GM10248 (cell line): ENCODE data around the gene PC.
"Not testable (repeated sequence)": the region's sequence is repeated elsewhere in the genome, so short reads cannot be mapped to it uniquely, and the experiment has no call there.

Source experiments
- CTCF ChIA-PET: fragments of 300-600 bp; sonication (Branson Sonifier 250); formaldehyde crosslinking; extraction: SDS; loops from one replicate; lab custom pipeline; 2021; ENCODE audit warnings: antibody characterized with exemption; lab: Yijun Ruan, JAX
- POLR2A ChIA-PET: fragments of 350-650 bp; sonication (Branson Sonifier 250); formaldehyde crosslinking; extraction: SDS; loops from one replicate; lab custom pipeline; 2020; ENCODE audit warnings: antibody characterized with exemption; lab: Yijun Ruan, JAX
- DNase-seq: peaks from one replicate; pipeline ENCODE4 v3.0.0; 2012; ENCODE audit errors: extremely low spot score
- TF ChIP-seq, protein P1 (sequence below): IDR thresholded peaks from 2 replicates; pipeline ENCODE4 v1.5.1; 2012; ENCODE audit warnings: mild to moderate bottlenecking, low read depth; ENCODE audit errors: extremely low read depth, missing control alignments, control extremely low read depth

Gene PC

DNA sequence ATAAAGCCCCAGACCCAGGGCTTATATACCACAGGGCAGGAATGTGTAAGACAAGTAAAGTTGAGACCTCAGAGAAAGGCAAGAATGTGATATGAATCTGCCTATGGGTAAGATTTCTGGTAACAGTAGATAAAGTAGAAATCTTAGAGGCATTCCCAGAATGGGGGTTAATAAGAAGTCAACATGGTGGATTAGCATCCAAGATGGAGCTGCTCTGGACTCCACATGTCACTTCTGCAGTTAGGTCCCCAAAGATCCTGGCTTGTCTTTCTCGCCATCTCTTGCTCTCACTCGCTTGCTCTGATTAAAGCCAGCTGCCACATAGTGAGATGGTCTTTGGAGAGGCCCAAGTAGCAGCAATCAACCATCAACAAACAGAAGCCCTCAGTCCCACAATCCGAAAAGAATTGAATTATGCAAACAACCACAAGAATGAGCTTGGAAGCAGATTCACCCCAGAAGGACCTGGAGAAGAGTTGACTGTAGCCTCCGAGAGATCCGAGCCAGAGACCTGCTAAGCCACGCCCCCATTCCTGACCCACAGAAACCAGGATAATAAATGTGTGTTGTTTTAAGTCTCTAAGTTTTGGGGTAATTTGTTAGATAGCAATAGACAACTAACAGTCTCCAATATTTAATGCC is 11.5 kb upstream of the PC start:
- TF ChIP-seq, protein P1, sequence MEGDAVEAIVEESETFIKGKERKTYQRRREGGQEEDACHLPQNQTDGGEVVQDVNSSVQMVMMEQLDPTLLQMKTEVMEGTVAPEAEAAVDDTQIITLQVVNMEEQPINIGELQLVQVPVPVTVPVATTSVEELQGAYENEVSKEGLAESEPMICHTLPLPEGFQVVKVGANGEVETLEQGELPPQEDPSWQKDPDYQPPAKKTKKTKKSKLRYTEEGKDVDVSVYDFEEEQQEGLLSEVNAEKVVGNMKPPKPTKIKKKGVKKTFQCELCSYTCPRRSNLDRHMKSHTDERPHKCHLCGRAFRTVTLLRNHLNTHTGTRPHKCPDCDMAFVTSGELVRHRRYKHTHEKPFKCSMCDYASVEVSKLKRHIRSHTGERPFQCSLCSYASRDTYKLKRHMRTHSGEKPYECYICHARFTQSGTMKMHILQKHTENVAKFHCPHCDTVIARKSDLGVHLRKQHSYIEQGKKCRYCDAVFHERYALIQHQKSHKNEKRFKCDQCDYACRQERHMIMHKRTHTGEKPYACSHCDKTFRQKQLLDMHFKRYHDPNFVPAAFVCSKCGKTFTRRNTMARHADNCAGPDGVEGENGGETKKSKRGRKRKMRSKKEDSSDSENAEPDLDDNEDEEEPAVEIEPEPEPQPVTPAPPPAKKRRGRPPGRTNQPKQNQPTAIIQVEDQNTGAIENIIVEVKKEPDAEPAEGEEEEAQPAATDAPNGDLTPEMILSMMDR, result no peak
- ChIA-PET POLR2A (no interaction called here), CTCF (no interaction called here)
- no peak for DNase-seq

DNA sequence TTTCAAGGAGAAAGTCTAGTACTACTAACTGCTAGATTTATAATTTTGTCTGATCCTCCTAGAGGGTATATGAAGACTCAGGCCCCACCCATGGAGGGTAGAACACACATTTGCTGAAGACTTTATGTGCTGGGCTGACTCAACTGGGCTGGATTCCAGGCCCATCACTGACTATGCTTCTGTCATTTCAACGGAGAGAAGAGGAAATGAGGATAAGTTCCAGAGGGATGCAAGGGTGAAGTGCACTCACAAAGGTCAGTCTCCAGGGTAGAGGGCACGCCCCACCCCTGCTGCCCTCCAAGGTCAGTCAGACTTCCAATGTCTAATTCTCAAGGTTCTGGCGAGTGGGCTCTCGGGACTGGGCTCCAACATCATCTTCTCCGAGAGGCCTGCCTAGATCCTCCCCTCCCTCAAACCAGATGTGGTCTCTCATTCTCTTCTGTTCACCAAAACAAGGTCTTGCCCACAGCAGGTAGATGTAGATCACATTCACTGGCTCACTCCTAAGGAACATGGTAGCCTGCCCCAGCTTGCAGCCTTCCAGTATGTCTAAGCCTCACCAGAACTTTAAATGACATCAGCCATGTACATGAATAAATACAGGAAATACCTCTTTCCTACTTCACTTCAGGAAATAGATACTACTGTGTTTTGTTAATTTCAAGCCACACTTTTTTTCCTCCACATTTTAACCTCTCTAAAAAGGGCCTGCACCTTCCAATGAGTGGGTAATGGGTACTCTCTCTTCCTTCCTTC is 9.7 kb upstream of the PC start:
- no peak for DNase-seq
- TF ChIP-seq, protein P1, result no peak
- ChIA-PET CTCF (no interaction called here), POLR2A (no interaction called here)

DNA sequence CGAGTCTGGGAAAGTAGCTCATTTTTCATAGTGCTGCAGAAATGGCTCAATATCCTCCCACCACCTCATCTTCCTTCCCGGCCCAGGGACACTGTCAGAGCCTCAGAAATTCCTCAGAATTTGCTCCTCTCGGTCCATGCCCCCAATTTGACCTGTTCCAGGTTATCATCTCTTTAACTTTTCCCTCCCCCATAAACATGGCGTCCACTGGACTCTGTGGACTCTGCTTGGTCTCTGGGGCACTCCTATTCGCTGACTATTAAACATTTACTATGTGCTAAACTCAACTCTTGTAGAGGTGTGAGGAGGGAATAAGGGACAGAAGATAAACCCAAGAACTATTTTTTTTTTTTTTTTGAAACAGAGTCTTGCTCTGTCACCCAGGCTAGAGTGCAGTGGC is 8.2 kb upstream of the PC start:
- ChIA-PET CTCF (interaction anchor here (0.8 to 1.0 kb wide), 2 partner anchors 9 kb away, joined by 4 read pairs; partner anchors contain the start of gene C11orf86), POLR2A (no interaction called here)
- no peak for DNase-seq
- TF ChIP-seq, protein P1, result no peak

DNA sequence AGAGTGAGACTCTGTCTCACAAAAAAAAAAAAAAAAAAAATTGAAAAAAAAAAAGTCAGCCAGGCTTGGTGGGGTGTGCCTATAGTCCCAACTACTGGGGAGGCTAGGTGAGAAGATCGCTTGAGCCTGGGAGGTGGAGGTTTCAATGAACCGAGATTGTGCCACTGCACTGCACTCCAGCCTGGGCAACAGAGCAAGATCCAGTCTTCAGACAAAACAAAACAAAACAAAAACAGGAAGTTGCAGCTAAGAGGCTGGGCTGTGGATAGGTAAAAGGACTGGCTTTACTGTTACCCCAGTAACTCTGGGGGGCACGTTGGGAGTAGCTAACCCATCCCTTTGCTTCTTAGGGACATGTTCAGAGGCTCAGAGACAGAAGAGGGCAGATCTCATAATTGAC is 6.3 kb upstream of the PC start:
- no peak for DNase-seq
- ChIA-PET CTCF (interaction anchor here (1.0 to 1.6 kb wide), 2 partner anchors 28 to 72 kb away, joined by 3 read pairs; no protein-coding TSS in a partner anchor), POLR2A (no interaction called here)
- TF ChIP-seq, protein P1, result no peak

DNA sequence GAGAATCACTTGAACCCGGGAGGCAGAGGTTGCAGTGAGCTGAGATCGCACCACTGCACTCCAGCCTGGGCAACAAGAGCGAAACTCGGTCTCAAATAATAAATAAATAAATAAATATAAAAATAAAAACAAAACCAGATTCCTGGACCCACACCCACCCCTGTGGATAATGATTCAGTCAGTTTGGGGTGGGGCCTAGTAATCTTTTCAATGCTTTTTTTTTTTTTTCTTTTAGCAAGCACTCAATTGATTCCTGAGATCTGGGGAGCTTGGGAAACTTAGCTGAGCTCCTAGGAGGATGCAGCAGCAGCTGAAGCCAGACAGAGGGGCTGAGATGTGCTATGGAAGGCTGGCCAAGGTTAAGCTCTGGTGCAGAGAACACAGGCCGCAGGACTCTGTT is 4.6 kb upstream of the PC start:
- DNase-seq, result no peak
- CTCF ChIA-PET, result interaction anchor here (1.3 to 1.6 kb wide), 2 partner anchors 12 to 15 kb away, joined by 3 to 5 read pairs; no protein-coding TSS in a partner anchor
- TF ChIP-seq, protein P1, result no peak
- POLR2A ChIA-PET, result interaction anchor here (0.7 kb wide), 1 partner anchor 95 kb away, joined by 3 read pairs; no protein-coding TSS in a partner anchor

DNA sequence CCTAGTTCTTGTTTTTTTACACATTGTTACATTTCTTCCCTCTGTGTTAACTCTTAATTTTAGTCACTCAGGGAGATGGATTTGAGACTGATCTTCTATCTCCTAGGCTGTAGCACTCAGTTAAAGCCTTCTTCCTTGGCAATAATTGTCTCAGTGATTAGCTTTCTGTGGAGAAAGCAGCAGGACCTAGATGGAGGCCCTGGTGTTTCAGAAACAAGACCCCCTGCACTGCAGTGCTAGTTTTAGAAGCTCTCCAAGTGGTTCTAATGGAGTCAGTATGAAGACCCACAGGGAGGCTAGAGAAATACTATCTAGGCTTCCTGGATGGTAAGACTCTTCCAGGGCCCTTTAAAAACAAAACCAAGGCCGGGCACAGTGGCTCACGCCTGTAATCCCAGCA is 4.1 kb upstream of the PC start:
- ChIA-PET CTCF (interaction anchor here (1.3 to 1.6 kb wide), 2 partner anchors 12 to 15 kb away, joined by 3 to 5 read pairs; no protein-coding TSS in a partner anchor), POLR2A (no interaction called here)
- TF ChIP-seq, protein P1, result no peak
- no peak for DNase-seq

DNA sequence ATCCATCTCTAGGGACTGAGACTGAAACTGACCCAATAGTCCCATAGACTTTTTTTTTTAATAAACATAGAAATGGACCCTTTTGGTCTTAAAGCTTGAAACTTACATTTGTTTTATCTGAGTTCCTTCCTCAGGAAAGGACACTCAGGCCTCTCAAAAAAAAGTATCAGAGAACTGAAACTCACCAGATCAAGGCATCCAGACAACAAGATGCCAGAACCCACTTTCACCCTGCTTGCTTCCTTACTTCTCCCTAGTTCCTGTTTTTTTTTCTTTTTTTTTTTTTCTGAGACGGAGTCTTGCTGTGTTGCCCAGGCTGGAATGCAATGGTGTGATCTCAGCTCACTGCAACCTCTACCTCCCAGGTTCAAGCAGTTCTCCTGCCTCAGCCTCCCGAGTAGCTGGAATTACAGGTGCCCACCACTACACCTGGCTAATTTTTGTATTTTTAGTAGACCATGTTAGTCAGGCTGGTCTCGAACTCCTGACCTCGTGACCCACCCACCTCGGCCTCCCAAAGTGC is 3.6 kb upstream of the PC start:
- CTCF ChIA-PET, POLR2A ChIA-PET, DNase-seq: not testable (repeated sequence)
